GM18505 (cell line): ENCODE results near the gene TAF1.
"Not testable (repeated sequence)": the region's sequence is repeated elsewhere in the genome, so short reads cannot be mapped to it uniquely, and the experiment has no call there.

Experiments used
- ATAC-seq: cut with Tn5 transposase; IDR thresholded peaks from one replicate; pipeline ENCODE4 v1.9.1; 2021; ENCODE audit not compliant: unreplicated experiment
- POLR2A ChIP-seq: IDR thresholded peaks from 4 replicates; pipeline ENCODE4 v1.6.1; 2011; ENCODE audit warnings: borderline replicate concordance; ENCODE audit not compliant: insufficient read depth, insufficient read length; ENCODE audit errors: extremely low read depth

TAF1 gene

GRCh38 chrX:71378732-71379131, 12.6 kb downstream of the TAF1 start:
- ATAC-seq = no peak
- TF ChIP-seq POLR2A = no peak

- ATAC-seq = not testable (repeated sequence)
Observed at GRCh38 chrX:71391725-71392124, 25.6 kb downstream of the TAF1 start.

- TF ChIP-seq POLR2A = no peak
- no peak for ATAC-seq
Observed at GRCh38 chrX:71393919-71394318, 27.8 kb downstream of the TAF1 start.

GRCh38 chrX:71396576-71396975, 30.4 kb downstream of the TAF1 start:
- TF ChIP-seq POLR2A = no peak
- ATAC-seq = no peak

- TF ChIP-seq POLR2A = no peak
- ATAC-seq = no peak
Observed at GRCh38 chrX:71400710-71401109, 34.6 kb downstream of the TAF1 start.

DNA sequence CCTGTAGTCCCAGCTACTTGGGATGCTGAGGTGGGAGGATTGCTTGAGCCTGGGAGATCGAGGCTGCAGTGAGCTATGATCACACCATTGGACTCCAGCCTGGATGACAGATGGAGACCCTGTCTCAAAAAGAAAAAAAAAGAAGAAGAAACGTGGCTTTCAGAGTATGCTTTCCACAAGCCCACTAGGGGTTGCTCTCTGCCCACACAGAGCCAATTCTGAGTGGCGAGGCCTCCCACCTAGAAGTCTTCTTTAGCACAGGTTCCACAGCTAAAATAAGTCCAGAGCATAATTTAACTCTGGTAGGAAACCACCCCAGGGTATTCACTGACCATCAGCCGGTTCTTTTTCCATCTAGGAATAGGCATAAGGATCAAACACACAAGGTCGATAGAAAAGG, 50.1 kb downstream of the TAF1 start:
- ATAC-seq = not testable (repeated sequence)

DNA sequence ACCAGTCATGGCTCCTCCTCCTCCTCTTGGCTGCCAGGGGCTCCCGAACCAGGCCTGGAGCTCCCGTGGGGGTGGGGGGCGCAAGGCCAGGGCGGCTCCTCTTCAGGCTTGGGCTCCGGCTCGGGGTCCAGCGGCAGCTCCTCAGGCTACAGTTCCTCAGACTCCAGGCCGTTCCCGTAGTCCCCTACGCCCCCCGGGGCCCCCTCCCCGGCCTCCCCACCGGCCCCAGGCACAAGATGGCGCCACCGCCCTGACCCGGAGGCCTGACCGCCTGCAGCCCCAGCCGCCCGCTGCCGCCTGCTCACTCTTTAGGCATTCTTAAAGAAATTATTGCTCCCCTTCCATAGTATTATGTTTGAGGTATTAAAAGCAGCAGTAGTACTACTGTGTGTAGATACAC, 54.5 kb downstream of the TAF1 start:
- no peak for ATAC-seq
- no peak for TF ChIP-seq POLR2A

- no peak for ATAC-seq
- TF ChIP-seq POLR2A = no peak
Observed at GRCh38 chrX:71432733-71433132, 66.6 kb downstream of the TAF1 start.

DNA sequence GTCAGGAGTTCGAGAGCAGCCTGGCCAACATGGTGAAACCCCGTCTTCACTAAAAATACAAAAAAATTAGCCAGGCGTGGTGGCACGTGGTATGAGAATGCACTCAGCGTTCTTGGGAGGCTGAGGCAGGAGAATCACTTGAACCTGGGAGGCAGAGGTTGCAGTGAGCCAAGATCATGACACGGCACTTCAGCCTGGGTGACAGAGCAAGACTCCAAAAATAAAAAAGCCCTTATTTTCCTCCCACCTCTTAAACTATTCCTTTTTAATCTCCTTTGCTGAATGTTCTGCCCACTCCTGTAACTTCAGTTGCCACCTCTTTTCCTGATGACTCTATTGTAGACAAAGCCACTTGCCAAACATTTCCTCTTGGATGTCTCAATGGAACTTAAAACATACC, 72.6 kb downstream of the TAF1 start:
- ATAC-seq = no peak
- no peak for TF ChIP-seq POLR2A

DNA sequence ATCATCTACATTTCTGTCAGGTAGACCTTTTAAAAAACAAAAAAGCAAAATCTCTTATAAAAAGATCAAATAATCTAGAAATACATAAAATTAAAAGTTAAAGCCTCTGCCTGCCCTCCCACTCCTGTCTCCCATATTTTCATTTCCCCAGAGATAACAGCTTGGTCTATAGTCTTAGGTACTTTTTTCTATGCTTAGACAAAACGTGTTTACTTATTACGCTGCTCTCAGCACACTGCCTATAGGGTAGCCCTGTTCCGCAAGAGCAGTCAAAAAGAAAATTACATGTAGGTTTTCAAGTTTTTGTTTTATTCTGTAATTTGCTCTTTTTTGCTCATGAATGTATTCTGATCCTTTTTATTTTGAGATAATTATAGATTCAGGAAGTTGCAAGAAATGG, 73.3 kb downstream of the TAF1 start:
- no peak for TF ChIP-seq POLR2A
- ATAC-seq = no peak

DNA sequence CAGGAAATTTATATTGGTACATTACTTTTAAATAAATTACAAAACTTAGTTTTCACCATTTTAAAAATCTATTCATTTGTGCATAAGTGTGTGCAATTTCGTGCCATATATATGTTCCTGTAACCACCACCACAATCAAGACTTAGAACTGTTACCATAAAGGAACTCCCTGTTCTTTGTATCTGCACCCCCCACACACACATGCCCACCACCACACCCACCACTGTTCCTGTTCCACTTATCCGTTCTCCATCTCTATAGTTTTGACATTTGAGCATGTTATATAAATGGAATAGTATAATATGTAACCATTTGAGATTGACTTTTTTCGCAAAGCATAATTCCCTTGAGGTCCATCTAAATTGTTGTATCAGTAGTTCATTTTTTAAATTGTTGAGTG, 73.7 kb downstream of the TAF1 start:
- TF ChIP-seq POLR2A = no peak
- ATAC-seq = no peak

- ATAC-seq = no peak
- no peak for TF ChIP-seq POLR2A
Observed at GRCh38 chrX:71440401-71440800, 74.2 kb downstream of the TAF1 start.

- ATAC-seq = not testable (repeated sequence)
Observed at GRCh38 chrX:71441809-71442208, 75.7 kb downstream of the TAF1 start.

DNA sequence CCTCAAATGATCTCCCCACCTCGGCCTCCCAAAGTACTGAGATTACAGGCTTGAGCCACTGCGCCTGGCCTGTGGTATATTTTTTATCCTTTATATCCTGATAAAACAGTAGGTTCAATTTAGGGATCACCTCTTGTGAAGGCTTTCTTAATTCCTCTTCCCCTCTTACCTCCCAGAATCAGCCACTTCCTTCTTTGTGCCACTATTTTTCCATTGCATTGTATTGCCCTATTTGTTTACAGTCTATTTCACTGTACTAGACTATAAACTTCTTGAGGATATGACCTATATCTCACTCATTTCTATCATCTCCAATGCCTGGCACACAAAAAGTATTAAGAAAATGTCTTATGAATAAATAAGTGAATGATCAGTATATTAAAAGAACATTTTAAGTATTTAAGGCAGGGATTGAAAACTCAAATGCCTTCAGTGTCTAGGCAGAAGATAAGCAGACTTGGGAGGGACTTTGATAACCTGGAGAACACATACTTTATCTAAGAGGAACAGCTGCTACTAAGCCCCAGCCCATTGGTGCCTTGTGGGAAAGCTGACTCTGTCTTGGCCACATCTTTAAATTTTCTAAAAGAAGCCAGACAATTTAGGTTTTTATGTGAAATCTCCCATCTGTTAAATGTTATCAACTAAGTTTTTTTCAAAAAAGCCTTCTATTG, 84.4 kb downstream of the TAF1 start:
- TF ChIP-seq POLR2A = no peak
- ATAC-seq = no peak

- ATAC-seq = not testable (repeated sequence)
Observed at GRCh38 chrX:71451518-71451917, 85.4 kb downstream of the TAF1 start.
